GM21367 (cell line): ENCODE data around the gene DBH.

Experiments used
- ATAC-seq: cut with Tn5 transposase; IDR thresholded peaks from one replicate; pipeline ENCODE4 v1.9.1; 2021; ENCODE audit not compliant: unreplicated experiment

The DBH gene

DNA sequence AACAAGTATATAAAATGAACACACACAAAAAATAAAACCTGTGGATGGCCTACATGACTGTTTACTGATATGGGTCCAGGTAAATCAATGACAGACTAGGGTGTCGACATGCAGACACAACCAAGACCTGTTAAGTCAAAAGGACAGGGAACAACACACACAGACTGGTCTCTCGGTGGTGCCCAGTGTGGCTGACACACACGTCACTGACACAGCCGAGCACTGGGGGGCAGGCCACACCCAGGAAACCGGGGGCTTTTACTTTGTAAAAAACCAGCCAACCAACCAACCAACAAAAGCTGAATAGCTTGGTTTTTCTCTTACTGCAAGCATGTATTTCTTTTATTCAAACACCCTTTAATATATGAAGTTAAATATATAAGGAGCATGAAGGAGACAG is 31.9 kb upstream of the DBH start:
- ATAC-seq: no peak

GRCh38 chr9:133604856-133605255 is 31.3 kb upstream of the DBH start:
- no peak for ATAC-seq

DNA sequence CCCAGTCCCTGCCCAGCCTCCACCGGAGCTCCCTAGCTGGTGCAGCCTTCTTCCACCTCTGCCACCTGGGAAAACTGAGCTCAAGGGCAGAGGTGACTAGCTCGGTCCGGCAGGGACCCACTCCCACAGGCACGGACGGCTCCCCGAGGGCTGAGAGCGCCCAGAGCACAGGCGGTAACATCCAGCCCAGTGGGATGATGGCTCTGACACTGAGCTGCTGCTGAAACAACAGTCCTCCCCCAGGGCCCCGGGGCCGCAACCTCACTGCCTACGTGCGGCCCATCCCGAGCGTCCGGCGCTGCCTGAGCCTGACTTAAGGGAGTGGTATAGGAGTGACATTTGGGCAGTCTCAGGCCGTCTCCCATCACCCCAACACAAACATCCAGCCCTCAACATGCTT is 30.7 kb upstream of the DBH start:
- ATAC-seq: no peak

GRCh38 chr9:133605856-133606707 is 30.1 kb upstream of the DBH start:
- ATAC-seq: no peak

GRCh38 chr9:133606708-133607025 is 29.5 kb upstream of the DBH start:
- ATAC-seq: no peak

DNA sequence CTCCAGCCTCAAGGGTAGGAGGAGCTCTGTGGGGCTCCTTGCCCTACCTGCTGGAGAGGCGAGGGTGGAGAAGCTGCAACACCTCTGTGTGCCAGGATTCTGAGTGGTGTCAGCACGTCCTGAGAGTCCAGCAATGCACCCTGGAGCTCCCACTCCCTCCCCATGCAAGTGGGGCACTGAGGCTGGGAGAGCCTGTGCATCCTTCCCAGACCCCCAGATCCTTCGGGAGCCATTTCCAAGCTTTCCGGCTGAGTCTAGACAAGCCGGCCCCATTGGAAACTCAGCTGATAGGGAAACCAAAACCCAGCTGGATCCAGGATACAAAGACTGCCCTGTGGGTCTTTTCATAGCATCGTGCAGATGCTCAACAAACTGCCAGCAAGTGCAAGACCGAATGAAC is 28.8 kb upstream of the DBH start:
- no peak for ATAC-seq

DNA sequence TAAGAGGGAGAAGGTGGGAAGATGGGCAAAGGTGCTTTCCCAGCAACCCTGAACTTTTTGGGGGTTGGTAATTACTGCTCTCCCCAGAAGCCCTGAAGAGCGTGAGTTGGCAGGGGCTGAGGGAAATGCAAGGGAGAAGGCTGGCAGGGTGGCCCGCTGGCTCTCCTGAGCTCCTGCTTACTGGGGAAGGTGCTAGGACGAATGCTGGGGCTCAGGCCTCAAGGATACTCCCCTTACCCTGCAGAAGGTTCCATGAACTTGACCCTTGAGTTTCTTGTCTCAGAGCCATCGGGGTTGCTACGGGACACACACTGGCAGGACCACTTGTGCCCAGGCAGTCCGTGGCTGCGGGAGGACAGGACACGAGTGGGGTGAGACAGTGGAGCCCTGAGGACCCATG is 28.2 kb upstream of the DBH start:
- no peak for ATAC-seq

GRCh38 chr9:133608382-133608781 is 27.8 kb upstream of the DBH start:
- no peak for ATAC-seq

DNA sequence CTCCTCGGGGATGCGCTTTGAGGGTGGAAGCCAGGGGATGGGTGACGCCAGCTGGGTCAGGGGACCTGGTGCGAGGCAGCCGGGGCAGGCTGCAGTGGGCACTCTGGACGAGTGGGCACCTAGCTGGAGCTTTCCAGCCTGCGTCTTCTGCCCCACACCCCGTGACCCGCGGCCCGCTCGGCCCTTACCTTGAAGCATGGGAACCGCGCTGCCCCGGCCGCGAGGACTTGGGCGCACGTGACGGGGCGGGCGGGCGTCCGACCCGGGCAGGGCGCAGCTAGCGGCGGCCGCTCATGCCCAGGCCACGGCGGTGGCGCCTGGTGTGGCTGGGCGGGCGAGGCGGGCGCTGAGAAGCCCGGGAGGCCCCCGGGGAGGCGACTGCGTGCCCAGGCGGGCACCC is 27.3 kb upstream of the DBH start:
- ATAC-seq: no peak

DNA sequence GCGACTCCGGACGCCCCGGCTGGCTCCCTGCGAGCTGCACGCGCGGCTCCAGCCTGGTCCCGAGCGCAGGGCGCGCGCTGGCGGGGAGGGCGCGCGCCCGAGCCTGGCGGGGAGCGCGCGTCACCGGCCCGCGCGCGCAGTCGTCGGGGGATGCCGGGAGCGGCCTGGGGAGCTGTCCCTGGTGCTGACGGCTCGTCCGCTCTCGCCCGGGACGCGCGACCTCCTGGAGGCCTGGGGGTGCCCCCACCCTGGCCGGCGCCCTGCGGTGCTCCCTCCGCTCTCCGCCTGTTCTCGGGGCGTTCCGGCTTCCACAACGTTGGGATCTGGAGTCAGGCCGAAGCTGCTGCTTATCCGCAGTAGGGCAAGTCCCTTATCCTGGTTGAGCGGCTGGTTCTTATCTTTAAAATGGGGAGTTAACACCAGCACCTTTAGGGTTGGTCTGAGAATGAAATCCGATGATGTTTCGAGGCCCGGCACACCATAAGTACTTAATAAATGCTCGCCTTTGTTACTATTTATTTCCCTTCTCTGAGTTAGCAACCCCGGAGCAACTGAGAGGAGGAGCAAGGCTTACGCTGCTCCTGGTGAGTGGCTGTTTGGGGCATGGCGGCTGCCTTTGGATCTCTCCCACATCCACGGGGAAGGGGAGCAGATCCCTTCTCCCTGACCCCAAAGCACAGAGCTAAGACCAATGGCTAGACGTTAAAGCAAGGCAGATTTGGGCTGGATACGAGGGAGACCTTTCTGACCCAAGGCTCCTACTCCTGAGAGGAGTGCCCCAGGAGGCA is 26.7 kb upstream of the DBH start, which contains the start of gene FAM163B:
FAM163B (minus strand) TSS at position 79 of the 788 bp plus-strand sequence. CDS start 29,166 bp downstream, outside the sequence.
- ATAC-seq: no peak

GRCh38 chr9:133610845-133611244 is 25.3 kb upstream of the DBH start:
- no peak for ATAC-seq

- ATAC-seq: no peak
Observed at GRCh38 chr9:133612051-133612450, 24.1 kb upstream of the DBH start.

- no peak for ATAC-seq
Observed at GRCh38 chr9:133612816-133613215, 23.3 kb upstream of the DBH start.

DNA sequence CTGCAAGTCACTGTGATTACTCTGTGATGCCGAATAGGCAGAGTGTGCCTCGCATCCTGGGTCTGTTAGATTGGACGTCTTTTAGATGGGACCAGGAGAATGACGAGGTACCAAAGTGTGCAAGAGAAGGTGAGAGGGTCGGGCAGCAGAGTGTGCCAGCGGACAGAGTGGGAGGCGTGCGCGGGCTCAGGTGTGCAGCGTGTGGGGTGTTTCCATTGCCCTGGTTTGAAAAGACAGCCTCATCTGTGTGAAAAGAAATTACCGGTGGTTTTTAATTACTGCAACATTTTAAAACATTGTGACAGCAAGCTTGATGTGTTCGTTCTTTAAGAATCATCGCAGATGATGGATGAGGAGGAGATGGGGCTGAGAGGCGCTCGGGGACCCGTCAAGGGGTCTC is 22.7 kb upstream of the DBH start:
- no peak for ATAC-seq

GRCh38 chr9:133614056-133614455 is 22.1 kb upstream of the DBH start:
- no peak for ATAC-seq

GRCh38 chr9:133614678-133615077 is 21.5 kb upstream of the DBH start:
- no peak for ATAC-seq

- ATAC-seq: no peak
Observed at GRCh38 chr9:133615186-133615585, 21.0 kb upstream of the DBH start.

DNA sequence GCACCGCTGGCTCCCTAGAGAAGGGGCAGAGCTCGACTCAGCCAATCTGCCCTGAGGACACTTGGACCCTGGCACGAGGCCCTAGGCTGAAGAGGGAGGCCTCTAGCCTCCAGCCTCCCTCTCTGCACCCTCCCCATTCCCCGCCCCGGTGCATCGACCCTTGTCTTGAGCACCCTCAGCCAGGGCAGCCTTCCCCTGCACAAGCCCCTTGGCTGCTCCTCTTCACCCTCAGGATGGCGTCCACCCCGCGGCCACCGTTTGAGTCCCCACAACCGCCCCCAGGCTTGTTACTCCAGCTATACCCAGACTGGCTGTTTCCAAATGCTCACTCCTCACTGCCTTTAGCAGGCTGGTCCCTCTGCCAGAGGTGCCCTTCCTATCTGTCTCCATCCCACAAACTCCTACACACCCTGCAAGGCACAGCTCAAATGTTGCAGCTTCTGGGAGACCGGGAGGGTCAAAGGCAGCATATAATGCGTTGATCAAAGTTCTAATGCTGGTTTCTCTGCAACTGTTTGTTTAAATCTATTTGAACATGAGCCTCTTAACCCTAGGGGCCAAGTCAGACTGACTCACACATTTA is 20.5 kb upstream of the DBH start:
- ATAC-seq: no peak

DNA sequence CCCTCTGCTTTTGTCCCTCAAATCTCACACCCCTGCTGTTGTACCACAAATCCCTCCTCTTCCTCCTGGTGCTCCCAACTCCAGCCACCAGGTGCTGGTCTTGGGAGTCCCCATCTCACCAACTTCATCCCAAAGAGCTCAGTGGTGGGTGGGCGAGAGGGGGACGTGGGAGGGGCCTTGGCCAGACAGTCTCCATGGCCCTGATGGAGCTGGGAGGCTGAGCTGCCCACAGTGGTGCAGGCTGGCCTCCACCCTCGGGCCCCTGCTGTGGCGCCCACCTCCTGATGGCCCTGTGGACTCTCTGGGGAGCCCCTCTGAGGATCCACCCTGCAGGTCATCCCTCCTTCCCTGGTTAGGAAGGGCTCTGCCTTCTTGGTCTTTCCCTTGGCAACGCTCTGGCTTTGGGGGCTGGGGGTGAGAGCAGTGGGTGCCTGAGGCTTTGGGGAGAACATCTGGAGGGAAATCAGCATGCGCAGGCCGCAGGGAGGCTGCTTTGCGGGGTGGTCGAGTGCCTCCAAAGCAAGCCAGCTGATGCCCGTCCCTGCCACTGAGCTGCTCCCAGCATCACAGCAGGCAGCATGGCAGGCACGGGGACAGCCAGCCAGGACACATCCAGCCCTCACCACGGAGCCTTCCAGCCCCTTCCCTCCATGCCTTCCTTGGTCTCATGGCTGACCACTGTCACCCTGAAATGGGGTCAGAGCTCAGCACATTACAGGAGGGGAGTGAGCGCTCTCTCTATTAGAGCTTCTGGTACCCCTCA is 19.3 kb upstream of the DBH start:
- no peak for ATAC-seq

DNA sequence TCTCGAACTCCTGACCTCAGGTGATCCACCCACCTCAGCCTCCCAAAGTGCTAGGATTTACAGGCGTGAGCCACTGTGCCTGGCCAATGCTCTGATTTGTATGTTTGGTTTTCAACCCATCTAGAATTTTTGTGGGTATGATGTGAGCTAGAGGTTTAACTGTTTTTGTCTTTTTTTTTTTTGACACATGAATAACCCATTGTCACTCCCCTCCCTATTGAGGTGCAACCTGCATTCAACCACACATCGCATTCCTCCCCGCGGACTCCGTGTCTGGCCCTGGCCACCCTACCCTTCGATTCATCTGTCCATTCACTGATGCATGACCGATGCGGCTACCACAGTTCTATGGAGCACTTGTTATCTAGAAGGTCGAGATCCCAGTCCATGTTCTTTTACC is 17.4 kb upstream of the DBH start:
- no peak for ATAC-seq

DNA sequence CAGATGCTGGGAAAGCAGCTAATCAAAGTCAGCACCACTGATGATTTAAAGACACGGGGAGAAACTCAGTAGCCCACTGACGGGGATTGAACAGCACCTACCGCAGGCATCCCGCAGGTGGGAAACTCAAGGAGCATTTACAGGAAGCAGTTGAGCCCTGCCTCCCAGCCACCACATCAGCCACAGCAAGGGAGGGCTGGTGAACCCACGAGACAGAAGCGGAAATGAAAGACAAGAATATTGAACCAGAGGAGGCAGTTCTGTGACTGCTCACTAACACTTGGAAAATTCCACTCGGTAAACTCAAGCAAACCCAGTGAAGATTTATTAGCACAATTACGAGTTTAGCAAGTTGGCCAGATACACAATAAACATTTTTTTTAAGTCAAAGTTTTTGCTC is 16.4 kb upstream of the DBH start:
- no peak for ATAC-seq
